Measurements from ENCODE around the gene POU6F2. TPM values are rescaled to one million over a fixed set of nuclear protein-coding genes. Genes with fewer than 3 reads are reported as not detected.
A peak's percentile ranks its signal among the peaks of the same experiment; 100 is the strongest.

The POU6F2 gene
- total RNA-seq, 4 donors from 2014 or later = 0.31 to 0.66 TPM; not detected in 2

GRCh38 chr7:39413636-39414223 is 436.0 kb downstream of the POU6F2 start:
- WGBS, 2 donors (ENCODE audit: low coverage in 1 of 2) = 21 to 29% methylated on average over 6 of the region's 25 CpGs
- peaks cover 0 to 17% (median 4%) of the 10 kb centered on the region in 3 donors for H3K4me1 ChIP-seq
- no peaks in the 10 kb centered on the region for H3K36me3 ChIP-seq
- H3K4me3 ChIP-seq = peak overlapping the region; percentile 42 to 58
- H3K27me3 ChIP-seq = no peaks in the 10 kb centered on the region
- TF ChIP-seq POLR2AphosphoS5 (IDR thresholded peaks at IDR 0.05) (no peak), POLR2A (IDR thresholded peaks at IDR 0.05) (no peak), CTCF (IDR thresholded peaks at IDR 0.05) (no peak), EP300 (IDR thresholded peaks at IDR 0.05) (no peak)
- peak overlapping the region in 1 of 4 donors; percentile 51 for H3K27ac ChIP-seq
- no peak for ATAC-seq
- H3K9me3 ChIP-seq = no peaks in the 10 kb centered on the region

GRCh38 chr7:39414224-39415035 is 436.7 kb downstream of the POU6F2 start:
- H3K27ac ChIP-seq = peak overlapping the region in 1 of 4 donors; percentile 51
- 1 to 10% methylated on average over 1 to 12 of the region's 40 CpGs for WGBS, 2 donors (ENCODE audit: low coverage in 1 of 2)

GRCh38 chr7:39415091-39415787 is 437.5 kb downstream of the POU6F2 start:
- H3K9me3 ChIP-seq = no peaks in the 10 kb centered on the region
- H3K4me1 ChIP-seq = peaks cover 0 to 17% (median 4%) of the 10 kb centered on the region in 3 donors
- 67 to 78% methylated on average over 4 to 13 of the region's 13 CpGs for WGBS, 2 donors (ENCODE audit: low coverage in 1 of 2)
- peak overlapping the region in 1 of 2 donors; percentile 58 for H3K4me3 ChIP-seq
- TF ChIP-seq POLR2AphosphoS5 (IDR thresholded peaks at IDR 0.05) = no peak
- no peak for TF ChIP-seq POLR2A (IDR thresholded peaks at IDR 0.05)
- TF ChIP-seq EP300 (IDR thresholded peaks at IDR 0.05) = no peak
- TF ChIP-seq CTCF (IDR thresholded peaks at IDR 0.05) = no peak
- no peaks in the 10 kb centered on the region for H3K36me3 ChIP-seq
- H3K27me3 ChIP-seq = peaks cover 5% of the 10 kb centered on the region
- no peak for ATAC-seq
- no peak overlapping the region for H3K27ac ChIP-seq

More at GRCh38 chr7:39414224-39415035, 436.7 kb downstream of the POU6F2 start:
- TF ChIP-seq EP300 (IDR thresholded peaks at IDR 0.05) = no peak
- peak in 1 of 4 experiments; percentile 19 for TF ChIP-seq CTCF (IDR thresholded peaks at IDR 0.05)
- no peak for TF ChIP-seq POLR2A (IDR thresholded peaks at IDR 0.05)
- no peak for TF ChIP-seq POLR2AphosphoS5 (IDR thresholded peaks at IDR 0.05)
- no peaks in the 10 kb centered on the region for H3K9me3 ChIP-seq
- peaks cover 2% of the 10 kb centered on the region for H3K27me3 ChIP-seq
- peak overlapping the region; percentile 42 to 58 for H3K4me3 ChIP-seq
- H3K4me1 ChIP-seq = peaks cover 0 to 17% (median 4%) of the 10 kb centered on the region in 3 donors
- peak; percentile 50 for ATAC-seq
- no peaks in the 10 kb centered on the region for H3K36me3 ChIP-seq

GRCh38 chr7:39416866-39417265 is 439.2 kb downstream of the POU6F2 start:
- TF ChIP-seq EP300 (IDR thresholded peaks at IDR 0.05) (no peak), POLR2A (IDR thresholded peaks at IDR 0.05) (no peak), POLR2AphosphoS5 (IDR thresholded peaks at IDR 0.05) (no peak), CTCF (IDR thresholded peaks at IDR 0.05) (no peak)
- Histone ChIP-seq H3K27ac (no peak overlapping the region), H3K4me1 (peaks cover 0 to 17% (median 4%) of the 10 kb centered on the region in 3 donors), H3K9me3 (no peaks in the 10 kb centered on the region), H3K27me3 (peaks cover 5% of the 10 kb centered on the region), H3K4me3 (no peak overlapping the region), H3K36me3 (no peaks in the 10 kb centered on the region)
- 63 to 86% methylated on average over 3 of the region's 3 CpGs for WGBS, 2 donors (ENCODE audit: low coverage in 1 of 2)
- no peak for ATAC-seq
